Chondrocyte (in vitro differentiated cells): ENCODE data around the gene TRMT1L. TPM values are rescaled to one million over a fixed set of nuclear protein-coding genes. Genes with fewer than 3 reads are reported as not detected.

Source experiments
- DNase-seq: peaks from one replicate; pipeline ENCODE4 v3.0.0; 2021; ENCODE audit warnings: mixed read lengths, low spot score
- H3K27ac Mint-ChIP-seq: one replicate; pipeline ENCODE4 v1.8.0; 2021; ENCODE audit warnings: mild to moderate bottlenecking, moderate library complexity, mixed read lengths; ENCODE audit not compliant: unreplicated experiment
- H3K27me3 Mint-ChIP-seq: 2 replicates; pipeline ENCODE4 v1.8.0; 2021; ENCODE audit warnings: low read depth, mixed read lengths
- H3K36me3 Mint-ChIP-seq: 2 replicates; pipeline ENCODE4 v1.8.0; 2021; ENCODE audit warnings: low read depth, mixed read lengths
- H3K4me1 Mint-ChIP-seq: 2 replicates; pipeline ENCODE4 v1.8.0; 2021; ENCODE audit warnings: low read depth, mild to moderate bottlenecking, mixed read lengths
- H3K4me3 Mint-ChIP-seq: one replicate; pipeline ENCODE4 v1.8.0; 2021; ENCODE audit warnings: mild to moderate bottlenecking, moderate library complexity, mixed read lengths; ENCODE audit not compliant: unreplicated experiment
- H3K9me3 Mint-ChIP-seq: 2 replicates; pipeline ENCODE4 v1.8.0; 2021; ENCODE audit warnings: low read depth, mixed read lengths
- total RNA-seq: library from RNA; stranded (reverse); gene quantifications from 3 replicates; pipeline ENCODE4 v1.2.1, GENCODE V29; 2021
- TF ChIP-seq, protein P1 (sequence below): fragments of 200-600 bp; sonication (generic); IDR thresholded peaks from 2 replicates; pipeline ENCODE4 v1.5.0; 2021; ENCODE audit warnings: antibody characterized with exemption, mild to moderate bottlenecking, moderate library complexity

Gene TRMT1L
- total RNA-seq, 1 donor from 2014 or later = 10.9 TPM

GRCh38 chr1:185087101-185087500 is 69.7 kb downstream of the TRMT1L start:
- H3K36me3 Mint-ChIP-seq = peaks cover 9% of the 10 kb centered on the region
- no peaks in the 10 kb centered on the region for H3K27me3 Mint-ChIP-seq
- H3K27ac Mint-ChIP-seq = no peak overlapping the region
- H3K4me3 Mint-ChIP-seq = no peak overlapping the region
- no peaks in the 10 kb centered on the region for H3K4me1 Mint-ChIP-seq
- no peak for DNase-seq
- TF ChIP-seq, protein P1, sequence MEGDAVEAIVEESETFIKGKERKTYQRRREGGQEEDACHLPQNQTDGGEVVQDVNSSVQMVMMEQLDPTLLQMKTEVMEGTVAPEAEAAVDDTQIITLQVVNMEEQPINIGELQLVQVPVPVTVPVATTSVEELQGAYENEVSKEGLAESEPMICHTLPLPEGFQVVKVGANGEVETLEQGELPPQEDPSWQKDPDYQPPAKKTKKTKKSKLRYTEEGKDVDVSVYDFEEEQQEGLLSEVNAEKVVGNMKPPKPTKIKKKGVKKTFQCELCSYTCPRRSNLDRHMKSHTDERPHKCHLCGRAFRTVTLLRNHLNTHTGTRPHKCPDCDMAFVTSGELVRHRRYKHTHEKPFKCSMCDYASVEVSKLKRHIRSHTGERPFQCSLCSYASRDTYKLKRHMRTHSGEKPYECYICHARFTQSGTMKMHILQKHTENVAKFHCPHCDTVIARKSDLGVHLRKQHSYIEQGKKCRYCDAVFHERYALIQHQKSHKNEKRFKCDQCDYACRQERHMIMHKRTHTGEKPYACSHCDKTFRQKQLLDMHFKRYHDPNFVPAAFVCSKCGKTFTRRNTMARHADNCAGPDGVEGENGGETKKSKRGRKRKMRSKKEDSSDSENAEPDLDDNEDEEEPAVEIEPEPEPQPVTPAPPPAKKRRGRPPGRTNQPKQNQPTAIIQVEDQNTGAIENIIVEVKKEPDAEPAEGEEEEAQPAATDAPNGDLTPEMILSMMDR = no peak
- no peaks in the 10 kb centered on the region for H3K9me3 Mint-ChIP-seq

GRCh38 chr1:185083818-185084217 is 72.9 kb downstream of the TRMT1L start:
- TF ChIP-seq, protein P1 = no peak
- Mint-ChIP-seq H3K4me1 (peaks cover 3% of the 10 kb centered on the region), H3K36me3 (peaks cover 6% of the 10 kb centered on the region), H3K27ac (no peak overlapping the region), H3K4me3 (no peak overlapping the region), H3K9me3 (no peaks in the 10 kb centered on the region), H3K27me3 (no peaks in the 10 kb centered on the region)
- no peak for DNase-seq

DNA sequence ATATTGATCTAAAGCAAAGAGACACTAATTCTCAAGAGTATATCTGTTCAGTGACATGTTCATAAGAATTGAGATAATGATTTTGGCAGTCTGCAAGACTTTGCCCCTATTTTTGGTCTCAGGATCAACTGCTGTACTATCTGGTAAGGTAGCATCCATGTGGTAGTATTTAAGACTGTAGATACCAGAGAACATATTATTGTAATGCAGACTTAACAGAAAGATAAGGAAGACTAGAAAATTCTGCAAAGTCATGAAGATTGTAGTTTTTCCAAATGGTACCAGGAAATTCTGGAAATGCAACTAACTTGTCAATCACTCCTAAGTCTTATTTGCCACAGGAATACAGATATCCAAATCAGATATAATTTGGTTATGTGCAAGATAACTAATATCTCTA is 76.3 kb downstream of the TRMT1L start:
- TF ChIP-seq, protein P1 = no peak
- Mint-ChIP-seq H3K27me3 (no peaks in the 10 kb centered on the region), H3K4me3 (no peak overlapping the region), H3K9me3 (no peaks in the 10 kb centered on the region), H3K36me3 (peaks cover 1% of the 10 kb centered on the region), H3K27ac (no peak overlapping the region), H3K4me1 (peaks cover 3% of the 10 kb centered on the region)
- no peak for DNase-seq

DNA sequence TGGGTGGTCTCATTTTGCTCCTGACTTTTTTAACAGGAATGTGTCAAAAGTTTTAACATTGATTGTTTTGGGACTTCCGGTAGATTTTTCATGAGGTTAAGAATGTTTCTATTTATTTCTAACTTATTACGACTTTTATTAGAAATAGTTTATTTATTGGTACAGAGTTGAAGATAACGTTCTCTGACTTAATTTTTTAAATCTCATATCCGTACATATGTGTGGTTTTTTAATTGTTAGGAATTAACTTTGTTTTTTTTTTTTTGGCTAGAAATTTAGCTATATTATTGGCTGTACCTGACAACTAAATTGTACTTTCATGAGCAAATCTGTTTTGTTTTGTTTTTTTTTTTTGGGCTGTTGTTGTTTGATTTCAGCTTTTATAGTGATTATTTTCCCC is 79.4 kb downstream of the TRMT1L start:
- TF ChIP-seq, protein P1 = no peak
- Mint-ChIP-seq H3K4me1 (peaks cover 9% of the 10 kb centered on the region), H3K9me3 (no peaks in the 10 kb centered on the region), H3K4me3 (no peak overlapping the region), H3K27me3 (no peaks in the 10 kb centered on the region), H3K36me3 (peaks cover 1% of the 10 kb centered on the region), H3K27ac (no peak overlapping the region)
- DNase-seq = no peak

DNA sequence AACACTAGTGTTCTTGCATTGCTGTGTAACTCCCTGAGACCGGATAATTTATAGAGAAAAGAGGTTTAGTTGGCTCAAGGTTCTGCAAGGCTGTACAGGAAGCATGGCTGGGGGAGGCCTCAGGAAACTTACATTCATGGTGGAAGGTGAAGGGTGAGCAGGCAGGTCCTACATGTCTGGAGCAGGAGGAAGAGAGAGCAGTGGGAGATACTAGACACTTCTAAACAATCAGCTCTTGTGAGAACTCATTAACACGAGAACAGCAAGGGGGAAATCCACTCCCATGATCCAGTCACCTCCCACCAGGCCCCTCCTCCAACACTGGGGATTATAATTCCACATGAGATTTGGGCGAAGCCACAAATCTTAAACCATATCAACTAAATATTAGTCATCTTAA is 81.3 kb downstream of the TRMT1L start:
- TF ChIP-seq, protein P1 = no peak
- Mint-ChIP-seq H3K27me3 (no peaks in the 10 kb centered on the region), H3K4me1 (peaks cover 7% of the 10 kb centered on the region), H3K9me3 (no peaks in the 10 kb centered on the region), H3K27ac (no peak overlapping the region), H3K36me3 (no peaks in the 10 kb centered on the region), H3K4me3 (no peak overlapping the region)
- DNase-seq = no peak
